C4-2B (cell line): Measurements from ENCODE around the gene CFL1.

ENCODE experiments used
- H3K27ac ChIP-seq: fragments of 450-650 bp; 2 replicates; pipeline ENCODE4 v1.5.1; 2017
- CTCF ChIP-seq: fragments of 450-650 bp; conservative IDR thresholded peaks from 2 replicates; pipeline ENCODE4 v1.5.1; 2017; ENCODE audit warnings: mild to moderate bottlenecking
- ZFX ChIP-seq: fragments of 450-650 bp; IDR thresholded peaks from 2 replicates; pipeline ENCODE4 v1.6.1; 2017

The CFL1 gene

GRCh38 chr11:65885808-65886536 is 28.0 kb upstream of the CFL1 start:
- H3K27ac ChIP-seq, result no peak overlapping the region
- no peak for TF ChIP-seq CTCF
- no peak for TF ChIP-seq ZFX

GRCh38 chr11:65885231-65885630 is 27.3 kb upstream of the CFL1 start:
- H3K27ac ChIP-seq, result no peak overlapping the region
- TF ChIP-seq ZFX, result no peak
- no peak for TF ChIP-seq CTCF

GRCh38 chr11:65884716-65885092 is 26.7 kb upstream of the CFL1 start:
- TF ChIP-seq ZFX (no peak), CTCF (peak; percentile 99)
- H3K27ac ChIP-seq, result no peak overlapping the region

GRCh38 chr11:65883786-65884715 is 26.1 kb upstream of the CFL1 start:
- H3K27ac ChIP-seq, result no peak overlapping the region
- TF ChIP-seq CTCF, result no peak
- TF ChIP-seq ZFX, result no peak

- H3K27ac ChIP-seq, result no peak overlapping the region
- TF ChIP-seq CTCF, result no peak
- TF ChIP-seq ZFX, result no peak
Measured at GRCh38 chr11:65883058-65883761, 25.2 kb upstream of the CFL1 start.

- no peak overlapping the region for H3K27ac ChIP-seq
- no peak for TF ChIP-seq ZFX
- no peak for TF ChIP-seq CTCF
Measured at GRCh38 chr11:65882120-65883057, 24.4 kb upstream of the CFL1 start.
